Measurements from ENCODE around the gene PTH1R.

PTH1R gene

DNA sequence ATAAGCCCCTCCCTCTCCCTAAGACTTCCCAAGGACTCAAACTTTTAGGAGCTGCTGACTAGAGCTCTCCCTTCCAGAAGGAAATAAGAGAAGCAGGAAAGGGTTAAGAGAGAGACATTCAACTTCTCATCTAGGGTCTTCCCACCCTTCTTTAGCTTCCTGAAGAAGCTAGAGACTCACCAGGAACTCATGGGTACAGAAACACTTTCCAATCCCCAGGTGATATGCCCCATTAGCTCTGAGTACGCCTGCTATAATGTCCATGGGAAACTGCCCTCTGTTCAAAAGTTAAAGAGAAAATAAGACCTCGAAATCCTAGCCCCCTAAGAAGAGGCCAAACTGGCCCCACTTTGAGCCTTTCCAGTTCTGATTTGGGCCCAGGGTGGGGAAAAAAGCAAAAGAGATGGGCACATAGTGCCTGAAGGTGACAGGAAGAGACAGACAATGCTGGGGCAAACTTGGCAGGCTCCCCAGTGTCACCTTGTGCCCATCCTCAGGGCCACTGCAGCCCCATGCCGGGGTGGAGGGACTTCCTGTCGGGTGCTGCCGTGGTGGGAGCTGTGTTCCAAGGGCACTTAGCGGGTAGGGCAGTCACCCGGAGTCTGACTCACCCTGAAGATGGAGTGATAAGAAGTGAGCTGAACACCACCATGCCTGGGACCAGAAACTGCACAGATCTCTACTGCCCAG, 69.5 kb downstream of the PTH1R start:
- peak; percentile 51 to 56 for DNase-seq (ENCODE audit: low read depth in 2 of 2)

DNA sequence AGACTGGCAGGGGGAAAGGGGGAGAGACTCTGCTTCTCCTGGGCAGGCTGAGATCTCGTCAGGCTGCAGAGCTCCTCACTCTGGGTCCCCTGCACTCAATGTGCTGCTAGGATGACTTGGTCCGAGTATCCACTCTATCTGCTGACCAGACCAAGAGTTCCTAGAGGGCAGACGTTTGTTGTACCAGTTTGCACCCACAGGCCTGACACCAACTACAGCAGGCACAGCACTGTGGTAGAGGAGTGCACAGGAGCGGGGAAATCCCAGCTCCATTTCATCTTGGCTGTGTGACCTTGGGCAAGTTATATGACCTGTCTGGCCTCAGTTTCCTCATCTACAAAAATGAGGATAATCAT, 70.0 kb downstream of the PTH1R start:
- no peak for DNase-seq (ENCODE audit: low read depth in 2 of 2)

DNA sequence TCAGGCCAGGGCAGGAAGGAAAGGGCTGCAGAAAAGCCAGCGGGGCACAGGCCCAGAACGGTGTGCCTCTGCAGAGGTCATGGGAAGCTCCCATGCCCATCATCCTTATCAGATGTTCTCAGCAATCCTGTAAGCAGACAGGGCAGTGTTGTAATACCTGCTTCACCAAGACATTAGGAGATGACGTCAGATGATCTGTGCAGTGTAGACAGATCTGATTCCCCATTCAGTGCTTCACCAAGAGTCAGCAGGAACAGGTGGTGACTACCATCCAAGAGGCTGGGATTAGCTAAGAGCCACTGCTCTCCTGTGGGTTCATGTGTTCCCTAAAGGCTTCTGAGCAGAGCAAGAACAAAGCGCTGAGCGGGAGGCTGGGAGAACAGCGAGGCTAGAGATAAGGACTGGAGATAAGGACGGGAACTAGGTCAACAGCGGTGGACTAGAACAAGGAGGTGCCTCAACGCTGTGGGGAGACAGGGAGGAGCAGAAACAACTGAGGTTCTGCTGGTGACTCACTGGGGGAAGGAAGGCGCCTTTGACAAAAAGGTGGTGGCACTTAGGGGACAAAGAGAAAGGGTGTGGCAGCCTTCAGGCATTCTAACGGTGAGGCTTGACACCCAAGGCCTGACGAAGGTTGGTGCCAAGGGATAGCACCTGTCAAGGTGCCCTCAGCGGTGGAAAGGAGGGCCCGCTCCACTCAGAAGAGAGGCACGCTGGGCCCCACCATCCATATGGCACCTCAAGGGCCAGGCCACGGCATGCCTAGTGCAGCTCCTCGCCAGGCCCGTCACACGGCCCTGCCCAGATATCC, 70.7 kb downstream of the PTH1R start:
- DNase-seq (ENCODE audit: low read depth in 2 of 2): peak; percentile 34 to 61

DNA sequence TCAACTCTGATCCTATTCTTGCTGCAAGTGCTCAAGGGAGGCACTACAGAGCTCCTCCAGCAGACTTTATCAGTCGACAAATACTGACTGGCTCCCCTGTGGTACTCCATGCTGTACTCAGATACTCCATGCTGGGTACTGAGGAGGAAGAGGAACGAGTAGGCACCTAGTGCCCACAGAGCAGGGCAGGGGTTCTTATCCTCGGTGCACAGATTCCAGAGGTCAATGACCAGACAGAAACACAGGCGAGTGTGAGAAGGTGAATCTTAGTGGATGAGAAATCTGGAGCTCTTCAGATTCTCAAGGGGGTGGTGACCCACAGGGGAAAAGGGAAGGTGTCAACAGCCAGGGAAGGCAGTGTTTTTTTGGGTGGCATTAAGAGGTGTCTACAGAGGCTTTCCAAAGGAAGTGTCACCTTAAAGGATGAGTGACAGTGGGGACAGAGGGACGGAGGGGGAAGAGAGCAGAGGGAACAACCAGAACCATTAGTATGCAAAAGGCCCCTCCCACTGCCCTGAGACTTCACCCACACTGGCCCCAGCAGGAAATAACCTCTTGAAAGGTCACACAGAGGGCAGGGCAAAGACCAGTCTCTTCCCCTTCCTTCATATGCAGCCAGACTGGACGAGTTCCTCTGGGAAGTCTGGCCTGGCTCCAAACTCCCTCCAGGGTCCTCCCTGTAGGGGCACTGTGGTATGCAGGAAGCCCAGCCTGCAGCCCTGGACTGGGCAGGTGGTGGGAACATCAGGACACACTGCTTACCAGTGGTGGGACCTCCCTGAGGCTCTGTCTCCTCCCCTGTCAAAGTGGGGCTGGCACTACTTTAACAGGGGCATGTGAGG, 71.5 kb downstream of the PTH1R start:
- no peak for DNase-seq (ENCODE audit: low read depth in 2 of 2)

DNA sequence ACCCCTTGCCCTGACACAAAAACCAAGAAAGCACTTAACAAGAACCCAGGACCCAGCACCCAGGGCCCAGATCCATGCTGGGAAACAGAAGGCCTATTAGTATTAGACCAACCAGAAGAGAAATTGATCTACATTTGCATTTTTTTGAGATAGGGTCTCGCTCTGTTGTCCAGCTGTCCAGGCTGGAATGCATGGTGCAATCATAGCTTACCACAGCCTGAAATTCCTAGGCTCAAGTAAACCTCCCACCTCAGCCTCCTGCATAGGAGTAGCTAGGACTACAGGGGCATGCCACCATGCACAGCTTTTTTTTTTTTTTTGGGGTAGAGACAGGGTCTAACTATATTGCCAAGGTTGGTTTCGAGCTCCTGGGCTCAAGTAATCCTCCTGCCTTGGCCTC, 72.7 kb downstream of the PTH1R start:
- DNase-seq (ENCODE audit: low read depth in 2 of 2): no peak

DNA sequence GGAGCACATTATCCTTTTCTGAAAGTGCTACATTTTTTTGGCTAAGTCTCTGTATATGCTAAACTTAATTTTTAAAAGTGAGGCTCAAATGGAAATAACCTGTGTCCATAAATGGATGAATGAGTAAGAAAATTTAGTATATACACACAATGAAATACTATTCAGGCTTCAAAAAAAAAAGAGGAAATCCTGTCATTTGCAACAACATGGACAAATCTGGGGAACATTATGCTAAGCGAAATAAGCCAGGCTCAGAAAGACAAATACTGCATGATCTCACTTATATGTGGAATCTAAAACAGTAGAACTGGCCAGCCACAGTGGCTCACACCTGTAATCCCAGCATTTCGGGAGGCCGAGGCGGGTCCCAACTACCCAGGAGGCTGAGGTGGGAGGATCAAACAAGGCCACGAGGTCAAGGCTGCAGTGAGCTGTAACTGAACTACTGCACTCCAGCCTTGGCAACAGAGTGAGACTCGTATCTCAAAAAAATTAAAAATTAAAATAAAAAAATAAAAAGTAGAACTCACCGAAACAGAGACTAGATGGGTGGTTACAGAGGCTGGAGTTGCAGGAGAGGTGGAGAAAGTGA, 73.2 kb downstream of the PTH1R start:
- no peak for DNase-seq (ENCODE audit: low read depth in 2 of 2)

DNA sequence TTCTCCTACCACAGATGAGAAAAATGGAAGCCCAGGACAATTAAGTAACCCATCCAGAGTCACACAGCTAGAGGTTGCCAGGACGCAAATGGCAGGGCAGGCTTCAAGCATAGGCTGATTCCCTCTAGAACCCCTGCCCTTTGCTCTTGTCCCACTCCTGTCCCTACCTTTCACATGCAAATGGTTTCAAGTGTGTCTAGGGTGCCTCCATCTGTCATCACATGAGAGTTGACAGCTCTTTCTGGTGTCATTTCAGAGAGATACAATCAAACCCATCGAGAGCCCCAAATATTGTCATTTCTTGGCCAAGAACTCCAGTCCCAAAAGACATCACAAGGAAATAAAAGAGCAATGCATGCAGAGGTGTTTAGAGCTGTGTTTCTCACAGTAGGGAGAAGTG, 75.3 kb downstream of the PTH1R start:
- no peak for DNase-seq (ENCODE audit: low read depth in 2 of 2)

All from stimulated activated CD4-positive, alpha-beta T cell treated with anti-CD3 and anti-CD28 coated beads, Interleukin-4, amount 100 ng/mL, for 48 hours (primary cell).